Caki2 (cell line): ENCODE data around the gene SYMPK. TPM values are rescaled to one million over a fixed set of nuclear protein-coding genes. Genes with fewer than 3 reads are reported as not detected.
A peak's percentile ranks its signal among the peaks of the same experiment; 100 is the strongest.
"Not testable (repeated sequence)": the region's sequence is repeated elsewhere in the genome, so short reads cannot be mapped to it uniquely, and the experiment has no call there.

Experiments
- DNase-seq: peaks from one replicate; pipeline ENCODE4 v3.0.0-alpha.2; 2015; ENCODE audit warnings: low read depth
- in situ Hi-C: cut with HindIII; loops from 2 replicates; pipeline ENCODE4 v1.10.0; 2016; ENCODE audit warnings: low sequenced_read_pairs, low pct_unique_long_range_greater_than_20kb, mixed read lengths
- total RNA-seq: library from RNA; depleted of rRNA; stranded (reverse); fragments of >200 nt; shearing (Covaris generic); gene quantifications from 2 replicates; pipeline ENCODE4 v1.2.3, GENCODE V29; 2014; ENCODE audit warnings: low replicate concordance; rRNA removed

The SYMPK gene
- total RNA-seq = 75.2 and 83.9 TPM in 2 replicates

DNA sequence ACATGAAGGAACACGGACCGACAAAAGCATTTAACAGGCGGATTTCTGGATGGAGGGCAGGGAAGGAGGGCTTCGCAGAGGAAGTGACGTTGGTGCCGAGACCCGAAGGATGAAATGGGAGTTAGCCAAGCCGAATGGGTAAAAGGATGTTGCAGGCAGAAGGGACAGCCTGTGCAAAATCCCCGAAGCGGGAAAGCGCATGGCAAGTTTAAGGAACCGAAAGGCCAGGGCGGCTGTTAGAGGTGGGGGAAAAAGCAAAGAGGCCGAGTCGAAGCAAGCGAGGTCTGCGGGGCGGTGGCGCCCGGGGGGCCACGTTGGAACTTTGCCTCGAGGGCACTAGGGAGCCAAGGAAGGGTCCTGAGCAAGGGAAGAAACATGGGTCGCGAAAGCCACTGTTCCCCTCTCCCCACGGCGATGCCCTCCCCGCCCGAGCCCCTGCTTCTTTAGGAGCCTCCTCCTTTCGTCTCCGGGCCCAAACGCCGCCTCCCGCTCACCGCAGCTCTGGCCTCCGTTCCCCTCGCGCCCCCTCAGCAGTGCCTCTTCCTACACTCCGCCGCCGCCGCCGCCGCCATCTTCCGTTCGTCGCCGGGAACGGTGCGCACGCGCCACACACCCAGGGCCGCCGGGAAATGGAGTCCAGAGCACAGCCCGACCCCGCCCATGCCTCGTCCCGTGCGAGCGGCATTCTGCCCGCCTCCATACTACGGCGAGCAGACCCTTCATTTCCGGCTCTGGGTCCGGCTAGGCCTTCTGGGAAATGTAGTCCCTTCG, at the start of gene SYMPK:
SYMPK (minus strand) TSS at position 584 of the 771 bp plus-strand sequence. CDS start 8,652 bp downstream, outside the sequence.
- in situ Hi-C loops = no loop called here
- peak; percentile 98 for DNase-seq

DNA sequence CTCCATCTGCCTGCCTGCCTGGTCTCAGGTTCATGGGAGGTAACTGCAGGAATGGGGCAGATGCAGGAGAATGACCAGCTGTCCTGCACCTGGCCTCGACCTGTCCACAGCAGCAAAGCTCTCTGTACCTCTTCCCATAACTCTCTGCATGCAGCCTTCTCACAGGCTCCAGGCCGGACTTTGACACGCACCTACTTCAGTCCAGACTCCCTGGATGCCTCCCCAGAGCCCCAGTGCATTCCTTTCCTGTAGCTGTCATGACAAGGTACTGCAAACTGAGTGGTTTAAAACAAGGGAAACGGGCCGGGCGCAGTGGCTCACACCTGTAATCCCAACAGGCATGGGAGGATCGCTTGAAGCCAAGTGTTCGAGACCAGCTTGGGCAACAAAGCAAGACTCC, 48.3 kb upstream of the SYMPK start:
- no peak for DNase-seq
- in situ Hi-C loops = no loop called here

DNA sequence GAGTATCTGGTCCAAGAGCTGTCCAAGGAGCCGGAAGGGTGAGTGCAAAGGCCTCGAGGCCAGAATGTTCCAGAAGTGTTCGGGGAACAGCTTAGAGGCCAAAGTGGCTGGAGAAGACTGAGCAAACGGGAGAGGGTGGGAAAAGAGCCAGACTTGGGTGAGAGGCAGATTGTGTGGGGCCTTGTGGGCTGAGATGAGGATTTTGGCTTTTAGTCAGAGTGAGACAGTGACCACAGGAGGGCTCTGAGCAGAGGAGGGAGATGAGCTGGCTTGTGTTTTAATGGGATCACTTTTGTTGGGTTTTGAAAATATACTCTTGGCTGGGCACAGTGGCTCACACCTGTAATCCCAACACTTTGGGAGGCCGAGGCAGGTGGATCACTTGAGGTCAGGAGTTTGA, 46.0 kb upstream of the SYMPK start:
- no peak for DNase-seq
- in situ Hi-C loops = no loop called here

DNA sequence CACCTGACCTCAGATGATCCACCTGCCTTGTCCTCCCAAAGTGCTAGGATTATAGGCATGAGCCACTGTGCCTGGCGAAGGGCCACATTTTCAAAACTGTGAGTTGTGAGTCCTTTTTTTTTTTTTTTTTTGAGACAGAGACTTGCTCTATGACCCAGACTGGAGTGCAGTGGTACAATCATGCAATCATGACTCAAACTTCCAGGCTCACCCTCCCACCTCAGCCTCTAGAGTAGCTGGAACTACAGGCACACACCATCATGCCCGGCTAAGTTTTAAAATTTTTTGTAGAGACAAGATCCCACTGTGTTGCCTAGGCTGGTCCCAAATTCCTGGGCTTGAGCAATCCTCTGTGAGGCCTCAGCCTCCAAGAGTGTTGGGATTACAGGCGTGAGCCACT, 43.3 kb upstream of the SYMPK start:
- in situ Hi-C loops = no loop called here

DNA sequence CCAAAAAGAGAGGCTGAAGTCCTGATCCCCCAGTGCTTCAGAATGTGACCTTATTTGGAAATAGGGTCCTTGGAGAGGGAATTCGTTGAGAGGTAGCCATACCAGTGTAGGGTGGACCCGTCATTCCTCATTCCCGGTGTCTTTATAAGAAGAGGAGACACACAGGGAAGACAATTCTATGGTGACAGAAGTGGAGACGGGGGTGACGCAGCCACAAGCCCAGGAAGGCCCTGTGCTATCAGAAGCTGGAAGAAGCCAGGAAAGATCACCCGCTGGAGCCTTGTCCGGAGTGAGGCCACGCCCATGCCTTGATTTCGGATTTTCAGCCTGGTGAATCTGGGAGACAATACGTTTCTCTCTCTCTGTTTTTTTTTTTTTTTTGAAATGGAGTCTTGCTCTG, 42.1 kb upstream of the SYMPK start:
- in situ Hi-C loops = no loop called here
- no peak for DNase-seq

More for the DNA sequence above, 43.3 kb upstream of the SYMPK start:
- no peak for DNase-seq

DNA sequence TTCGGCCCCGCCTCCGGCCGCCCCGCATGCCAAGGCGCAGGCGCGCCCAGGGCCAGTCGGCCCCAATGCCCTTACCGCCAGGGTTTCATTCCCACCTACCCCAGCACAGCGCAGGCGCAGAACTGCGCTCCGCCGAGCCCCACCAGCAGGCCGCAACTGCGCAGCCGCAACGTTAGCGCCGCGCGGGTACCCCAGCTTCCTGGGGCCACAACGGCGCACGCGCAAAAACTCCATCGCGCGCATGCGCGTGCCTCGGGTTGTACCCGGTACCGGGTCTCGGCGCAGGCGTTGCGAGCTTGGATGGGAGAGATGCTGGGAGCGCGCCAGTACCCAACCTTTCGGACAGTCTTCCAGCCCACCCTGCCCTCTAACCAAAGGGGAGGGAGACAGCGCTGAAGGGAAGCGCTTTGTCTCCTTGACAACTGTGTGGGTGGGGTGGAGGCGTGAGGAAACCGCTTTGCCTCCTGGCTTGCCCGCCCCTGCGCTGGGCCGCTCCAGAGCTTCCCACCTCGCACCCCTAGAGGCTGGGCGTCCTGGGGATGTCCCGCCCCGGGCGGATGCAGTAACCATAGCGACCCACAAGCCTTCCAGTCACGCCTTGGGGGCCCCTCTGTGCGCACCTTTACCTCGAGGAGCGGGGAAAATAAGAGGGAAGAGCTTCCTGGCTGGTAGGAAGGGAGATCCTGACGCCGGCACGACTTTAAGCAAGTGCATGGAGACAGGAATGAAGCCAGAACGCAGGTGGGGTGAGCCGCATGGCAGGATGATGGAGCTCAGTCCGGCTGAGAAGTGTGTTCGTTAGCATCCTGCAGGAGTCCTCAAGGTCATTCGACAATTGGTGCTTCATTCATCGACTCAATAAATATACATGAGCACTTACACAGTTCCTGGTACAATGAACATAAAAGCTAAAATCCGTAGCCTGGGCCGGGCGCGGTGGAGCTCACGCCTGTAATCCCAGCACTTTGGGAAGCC, 40.0 kb upstream of the SYMPK start:
- peak; percentile 97 for DNase-seq
- in situ Hi-C loops = no loop called here

DNA sequence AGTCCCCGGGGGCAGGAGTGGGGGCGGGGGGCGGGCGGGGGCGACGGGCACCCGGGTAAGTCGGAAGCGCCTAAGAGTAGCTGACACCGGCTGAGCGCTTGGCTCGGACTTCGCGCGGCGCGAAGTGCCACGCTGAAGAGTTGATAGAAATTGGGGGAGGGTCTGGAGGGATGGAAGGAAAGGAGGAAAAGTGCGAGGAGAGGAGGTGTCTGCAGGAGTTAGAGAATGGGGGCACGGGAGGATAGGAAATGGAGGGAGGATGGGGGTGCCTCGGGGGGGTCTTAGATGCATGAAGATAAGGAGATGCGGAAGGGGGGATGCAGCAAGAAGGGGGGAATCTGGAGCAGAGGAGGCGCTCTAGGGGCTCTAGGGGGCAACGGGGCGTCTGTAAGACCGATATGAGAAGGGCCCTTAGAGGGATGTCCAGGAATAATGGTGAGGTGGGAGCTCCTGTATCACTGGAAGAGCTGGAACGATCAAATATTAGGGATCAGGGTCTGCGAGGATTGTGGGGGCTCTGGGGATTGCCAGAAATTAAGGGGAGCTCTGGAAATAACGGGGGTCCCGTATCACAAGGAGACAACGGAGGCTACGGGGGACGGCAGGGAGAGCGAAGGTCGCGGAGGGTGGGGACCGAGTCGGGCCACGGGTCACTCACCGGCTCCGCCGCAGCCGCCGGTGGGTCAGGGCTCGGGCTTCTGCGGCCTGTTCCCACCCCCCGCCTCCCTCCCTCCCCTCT, 39.1 kb upstream of the SYMPK start, which contains the start of gene MYPOP:
MYPOP (minus strand) TSS at position 702 of the 739 bp plus-strand sequence. CDS start 840 bp downstream, outside the sequence.
- in situ Hi-C loops = no loop called here
- no peak for DNase-seq

DNA sequence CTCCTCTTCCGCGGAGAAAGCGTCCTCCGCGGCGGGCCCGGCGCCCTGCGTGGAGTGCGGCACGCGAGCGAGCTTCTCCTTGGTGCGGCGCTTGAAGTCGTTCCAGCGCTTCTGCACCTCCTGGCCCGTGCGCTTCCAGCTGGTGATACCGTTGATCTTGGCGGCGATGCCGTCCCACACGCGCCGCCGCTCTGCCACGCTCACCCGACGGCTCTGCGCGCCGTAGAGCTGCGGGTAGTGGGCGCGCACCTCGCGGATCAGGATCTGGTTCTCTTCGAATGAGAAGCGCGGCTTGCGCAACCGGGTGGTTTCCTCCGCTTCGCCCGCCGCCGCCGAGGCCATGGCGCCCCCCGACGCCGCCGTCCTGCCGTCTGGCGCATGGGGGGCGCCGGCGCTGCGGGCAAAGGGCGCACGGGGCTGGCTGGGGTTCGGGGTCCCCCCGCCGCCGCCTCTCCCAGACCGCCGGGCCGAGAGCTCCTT, 38.5 kb upstream of the SYMPK start:
- no peak for DNase-seq
- in situ Hi-C loops = no loop called here

DNA sequence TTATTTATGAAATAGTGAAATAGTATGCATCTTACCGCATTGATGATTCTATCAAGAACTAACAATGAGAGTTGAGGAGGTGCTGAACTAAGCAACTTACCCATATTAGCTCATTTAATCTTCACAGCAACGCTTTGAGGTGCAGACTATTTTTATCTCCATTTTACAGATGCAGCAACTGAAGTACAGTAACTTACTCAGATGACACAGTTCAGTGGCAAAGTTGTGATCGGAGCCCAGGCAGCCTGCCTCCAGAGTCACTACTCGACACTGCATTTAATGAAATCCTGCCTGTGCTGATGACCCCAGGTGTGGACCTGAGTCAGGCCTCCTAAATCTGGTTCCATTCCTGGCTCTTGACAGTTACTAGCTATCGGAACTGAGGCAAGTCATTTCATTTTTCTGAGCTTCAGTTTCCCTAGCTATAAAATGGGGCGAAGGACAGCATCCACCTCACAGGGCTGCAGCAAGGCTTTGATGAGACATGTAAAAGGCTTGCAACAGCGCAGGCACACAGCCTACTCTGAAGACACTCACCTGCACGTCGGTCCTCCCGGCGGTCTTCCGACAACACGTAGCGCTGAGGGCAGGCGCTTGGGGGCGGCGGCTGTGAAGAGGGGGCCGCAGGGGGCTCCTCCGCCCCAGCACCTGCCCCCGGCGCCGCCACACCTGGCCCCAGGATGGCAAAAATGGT, 37.9 kb upstream of the SYMPK start:
- in situ Hi-C loops = no loop called here

DNA sequence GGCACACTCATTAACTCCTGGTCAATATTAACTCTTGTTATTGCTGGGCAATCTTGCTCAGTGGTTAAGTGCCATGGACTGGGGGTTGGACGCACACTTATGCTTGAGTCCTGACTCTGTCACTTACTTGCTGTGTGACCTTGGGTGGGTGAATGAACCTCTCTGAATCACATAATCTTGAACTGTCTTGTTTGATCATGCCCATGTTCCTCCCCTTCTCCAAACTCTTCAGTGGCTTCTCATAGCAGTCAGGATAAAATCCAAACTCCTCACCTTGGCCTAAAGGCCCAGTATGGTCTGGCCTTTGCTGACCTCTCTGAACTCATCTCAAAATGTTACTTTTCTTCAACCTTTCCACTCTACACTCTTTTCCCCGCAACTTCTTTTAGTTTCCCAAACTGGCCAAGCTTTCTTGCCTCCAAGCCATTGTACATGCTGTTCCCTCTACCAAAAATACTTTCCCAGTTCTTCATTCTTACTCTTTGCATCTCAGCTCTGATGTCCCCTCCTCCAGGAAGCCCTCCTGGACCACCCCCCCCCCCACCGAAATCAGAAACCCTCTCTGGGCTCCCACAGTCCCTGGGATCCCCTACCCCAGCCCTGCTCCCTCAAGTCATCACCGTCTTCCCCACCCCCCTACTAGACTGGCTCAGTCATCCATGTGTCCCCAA, 37.1 kb upstream of the SYMPK start:
- no peak for DNase-seq
- in situ Hi-C loops = no loop called here

More for the DNA sequence above, 37.9 kb upstream of the SYMPK start:
- no peak for DNase-seq

DNA sequence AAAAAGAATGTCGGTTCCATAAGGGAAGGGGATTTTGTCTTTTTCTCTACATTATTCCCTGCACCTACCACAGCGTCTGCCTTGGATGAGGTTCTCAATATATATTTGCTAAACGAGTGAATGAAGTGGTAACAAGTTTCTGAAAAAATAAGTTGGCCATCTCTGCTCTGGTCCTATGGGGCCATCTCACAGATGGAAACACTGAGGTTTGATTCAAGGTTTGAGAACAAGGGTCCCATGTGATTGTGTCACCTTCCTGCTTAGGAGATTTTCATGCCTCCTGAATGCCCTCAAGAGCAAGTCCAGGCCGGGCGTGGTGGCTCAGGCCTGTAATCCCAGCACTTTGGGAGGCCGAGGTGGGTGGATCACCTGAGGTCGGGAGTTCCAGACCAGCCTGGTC, 36.3 kb upstream of the SYMPK start:
- in situ Hi-C loops = no loop called here
- no peak for DNase-seq

DNA sequence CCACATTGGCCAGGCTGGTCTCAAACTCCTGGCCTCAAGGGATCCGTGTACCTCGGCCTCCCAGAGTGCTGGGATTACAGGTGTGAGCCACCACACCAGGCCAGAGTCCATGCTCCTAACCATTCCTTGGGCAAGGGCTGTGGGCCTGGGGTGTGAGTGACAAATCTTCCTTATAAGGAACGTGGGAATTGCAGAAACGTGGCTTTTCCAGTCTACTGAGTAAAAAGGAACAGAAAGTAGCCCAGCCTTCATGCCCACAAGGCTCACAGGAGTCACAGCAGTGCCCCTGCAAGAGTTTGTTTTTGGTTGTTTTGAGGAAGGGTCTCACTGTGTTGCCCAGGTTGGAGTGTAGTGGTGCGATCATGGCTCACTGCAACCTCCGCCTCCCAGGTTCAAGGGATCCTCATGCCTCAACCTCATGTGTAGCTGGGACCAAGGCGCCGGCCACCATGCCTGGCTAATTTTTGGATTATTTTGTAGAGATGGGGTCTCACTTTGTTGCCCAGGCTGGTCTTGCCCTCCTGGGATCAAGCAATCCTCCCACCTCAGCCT, 34.4 kb upstream of the SYMPK start:
- in situ Hi-C loops = no loop called here
- DNase-seq = no peak

DNA sequence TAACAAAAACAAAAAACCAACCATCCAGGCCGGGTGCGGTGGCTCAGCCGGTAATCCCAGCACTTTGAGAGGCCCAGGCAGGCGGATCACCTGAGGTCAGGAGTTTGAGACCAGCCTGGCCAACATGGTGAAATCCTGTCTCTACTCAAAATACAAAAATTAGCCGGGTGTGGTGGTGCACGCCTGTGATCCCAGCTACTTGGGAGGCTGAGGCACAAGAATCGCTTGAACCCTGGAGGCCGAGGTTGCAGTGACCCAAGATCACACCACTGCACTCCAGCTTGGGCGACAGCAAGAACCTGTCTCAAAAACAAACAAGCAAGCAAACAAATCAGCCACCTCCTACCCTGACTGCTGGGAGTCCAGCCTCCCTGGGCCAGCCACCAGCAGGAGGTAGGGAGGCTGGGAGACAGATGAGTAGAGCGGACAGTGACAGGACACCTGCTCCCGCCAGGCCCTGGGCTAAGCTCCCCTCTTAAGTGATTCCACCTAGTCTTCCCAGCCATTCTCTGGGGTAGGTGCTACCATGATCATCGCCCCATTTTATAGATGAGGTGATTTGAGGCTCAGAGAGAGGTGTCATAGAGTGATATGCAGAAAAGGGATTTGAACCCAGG, 33.1 kb upstream of the SYMPK start:
- DNase-seq, in situ Hi-C loops: not testable (repeated sequence)

DNA sequence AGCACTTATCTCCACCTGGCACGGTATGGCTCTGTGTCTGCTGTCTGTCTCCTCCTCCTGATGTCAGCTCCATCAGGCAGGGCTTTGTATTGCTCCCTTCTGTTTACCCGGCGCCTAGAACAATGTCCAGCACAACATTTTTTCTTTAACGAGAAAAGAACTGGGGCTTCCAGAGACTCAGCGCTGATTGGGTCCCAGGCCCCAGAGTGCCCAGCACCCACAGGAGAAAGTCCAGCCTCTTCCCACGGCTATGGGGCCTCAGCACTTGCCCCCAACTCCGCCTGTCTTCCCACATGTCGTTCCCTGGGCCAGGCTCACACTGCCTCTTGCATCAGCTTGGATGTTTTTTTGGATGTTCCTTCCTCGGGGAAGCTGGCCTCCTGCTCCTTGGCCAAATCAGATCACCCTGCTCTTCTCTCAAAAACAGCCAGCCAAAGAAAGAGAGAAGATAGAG, 32.6 kb upstream of the SYMPK start:
- in situ Hi-C loops = no loop called here
- DNase-seq = no peak

DNA sequence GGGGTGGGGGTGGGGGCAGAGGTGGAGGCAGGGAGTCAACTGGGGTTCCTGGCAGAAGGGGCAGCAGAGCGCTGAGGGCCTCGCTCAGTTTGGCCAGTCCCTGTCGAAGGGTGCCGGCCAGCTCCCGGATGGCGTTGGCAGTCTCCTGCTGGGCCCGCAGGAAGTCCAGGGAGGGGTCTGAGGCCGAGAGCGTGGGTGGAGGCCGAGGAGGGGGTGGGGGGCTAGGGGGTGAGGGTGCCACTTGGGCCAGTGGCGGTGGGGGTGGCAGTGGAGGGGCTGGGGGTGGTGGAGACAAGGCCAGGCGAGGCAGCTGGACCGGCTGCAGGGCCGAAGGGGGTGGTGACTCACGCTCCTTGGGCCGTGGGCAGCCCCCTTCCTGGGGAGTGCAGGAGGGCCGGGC, 27.9 kb upstream of the SYMPK start:
- no peak for DNase-seq

DNA sequence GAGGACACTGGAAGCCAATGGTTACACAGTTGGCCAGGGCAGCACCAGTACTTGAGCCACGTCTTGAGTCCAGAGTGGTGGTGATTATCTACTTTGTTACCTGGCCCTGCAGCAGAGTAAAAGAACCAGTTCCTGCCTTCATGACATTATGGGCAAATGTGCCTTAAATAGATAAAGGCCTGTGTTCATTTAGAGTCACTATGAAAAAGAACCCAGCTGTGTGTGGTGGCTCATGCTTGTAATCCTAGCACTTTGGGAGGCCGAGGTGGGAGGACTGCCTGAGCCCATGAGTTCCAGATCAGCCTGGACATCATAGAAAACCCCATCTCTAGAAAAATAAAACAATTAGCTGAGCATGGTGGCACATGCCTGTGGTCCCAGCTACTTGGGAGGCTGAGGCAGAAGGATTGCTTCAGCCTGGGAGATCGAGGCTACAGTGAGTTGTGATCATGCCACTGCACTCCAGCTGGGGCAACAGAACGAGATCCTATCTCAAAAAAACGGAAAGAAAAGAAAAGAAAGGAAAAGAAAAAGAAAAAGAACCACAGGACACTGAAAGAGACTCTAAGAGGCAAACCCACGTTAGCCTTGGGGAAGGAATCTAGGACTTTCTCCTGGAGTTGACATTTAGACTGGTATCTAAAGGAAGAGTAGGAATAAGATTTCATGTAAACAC, 26.4 kb upstream of the SYMPK start:
- in situ Hi-C loops = no loop called here
- DNase-seq = no peak

More for the DNA sequence above, 27.9 kb upstream of the SYMPK start:
- in situ Hi-C loops = no loop called here
